Measurements from ENCODE around the gene LIMCH1. TPM values are rescaled to one million over a fixed set of nuclear protein-coding genes. Genes with fewer than 3 reads are reported as not detected.
"Not testable (repeated sequence)": the region's sequence is repeated elsewhere in the genome, so short reads cannot be mapped to it uniquely, and the experiment has no call there.

LIMCH1 gene
- total RNA-seq, 1 donor, result 9.0 TPM

- Histone ChIP-seq H3K36me3 (ENCODE audit: insufficient read depth, low read length) (no peaks in the 10 kb centered on the region), H3K4me3 (ENCODE audit: insufficient read depth, low read length) (no peak overlapping the region), H3K27me3 (ENCODE audit: insufficient read depth, low read length) (no peaks in the 10 kb centered on the region), H3K79me2 (ENCODE audit: insufficient read depth, low read length) (no peaks in the 10 kb centered on the region), H4K20me1 (ENCODE audit: insufficient read depth, low read length) (no peaks in the 10 kb centered on the region), H3K4me2 (ENCODE audit: insufficient read depth, low read length) (no peak overlapping the region), H2AFZ (ENCODE audit: low read length) (no peak overlapping the region), H3K9me3 (ENCODE audit: low read depth, low read length) (no peaks in the 10 kb centered on the region), H3K27ac (ENCODE audit: low read depth, low read length) (no peak overlapping the region), H3K4me1 (ENCODE audit: insufficient read depth, low read length) (no peaks in the 10 kb centered on the region)
- TF ChIP-seq CTCF (IDR thresholded peaks at IDR 0.05; ENCODE audit: extremely low read depth, low read depth, low read length), result no peak
- DNase-seq (ENCODE audit: insufficient read length, low spot score, missing footprints), result peak; percentile 29
Observed at GRCh38 chr4:41709844-41710481, 172.0 kb downstream of the LIMCH1 start.

DNA sequence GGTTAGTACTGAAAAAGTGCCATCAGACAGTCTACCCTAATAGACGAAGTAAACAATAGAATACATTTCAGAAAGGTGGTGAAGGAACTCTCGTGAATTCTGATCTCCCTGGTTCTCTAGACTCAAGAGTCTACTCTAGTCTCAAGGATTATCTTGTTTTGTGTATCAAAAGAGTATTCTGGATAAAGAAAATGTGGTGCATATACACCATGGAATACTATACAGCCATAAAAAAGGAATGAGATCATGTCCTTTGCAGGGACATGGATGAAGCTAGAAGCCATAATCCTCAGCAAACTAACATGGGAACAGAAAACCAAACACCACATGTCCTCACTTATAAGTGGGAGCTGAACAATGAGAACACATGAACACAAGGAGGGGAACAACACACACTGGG is 173.7 kb downstream of the LIMCH1 start:
- not testable (repeated sequence) for H3K9me3 ChIP-seq (ENCODE audit: low read depth, low read length); H3K4me1 ChIP-seq (ENCODE audit: insufficient read depth, low read length); H3K79me2 ChIP-seq (ENCODE audit: insufficient read depth, low read length); H4K20me1 ChIP-seq (ENCODE audit: insufficient read depth, low read length); H3K4me3 ChIP-seq (ENCODE audit: insufficient read depth, low read length); H3K4me2 ChIP-seq (ENCODE audit: insufficient read depth, low read length); DNase-seq (ENCODE audit: insufficient read length, low spot score, missing footprints); H3K27ac ChIP-seq (ENCODE audit: low read depth, low read length); H2AFZ ChIP-seq (ENCODE audit: low read length); H3K36me3 ChIP-seq (ENCODE audit: insufficient read depth, low read length); H3K27me3 ChIP-seq (ENCODE audit: insufficient read depth, low read length)

- Histone ChIP-seq H3K4me1 (ENCODE audit: insufficient read depth, low read length) (no peaks in the 10 kb centered on the region), H3K27me3 (ENCODE audit: insufficient read depth, low read length) (no peaks in the 10 kb centered on the region), H4K20me1 (ENCODE audit: insufficient read depth, low read length) (no peaks in the 10 kb centered on the region), H2AFZ (ENCODE audit: low read length) (no peak overlapping the region), H3K27ac (ENCODE audit: low read depth, low read length) (no peak overlapping the region), H3K79me2 (ENCODE audit: insufficient read depth, low read length) (no peaks in the 10 kb centered on the region), H3K9me3 (ENCODE audit: low read depth, low read length) (no peaks in the 10 kb centered on the region), H3K36me3 (ENCODE audit: insufficient read depth, low read length) (no peaks in the 10 kb centered on the region), H3K4me2 (ENCODE audit: insufficient read depth, low read length) (no peak overlapping the region), H3K4me3 (ENCODE audit: insufficient read depth, low read length) (no peak overlapping the region)
- TF ChIP-seq CTCF (IDR thresholded peaks at IDR 0.05; ENCODE audit: extremely low read depth, low read depth, low read length), result no peak
- no peak for DNase-seq (ENCODE audit: insufficient read length, low spot score, missing footprints)
Observed at GRCh38 chr4:41712425-41712824, 174.5 kb downstream of the LIMCH1 start.

DNA sequence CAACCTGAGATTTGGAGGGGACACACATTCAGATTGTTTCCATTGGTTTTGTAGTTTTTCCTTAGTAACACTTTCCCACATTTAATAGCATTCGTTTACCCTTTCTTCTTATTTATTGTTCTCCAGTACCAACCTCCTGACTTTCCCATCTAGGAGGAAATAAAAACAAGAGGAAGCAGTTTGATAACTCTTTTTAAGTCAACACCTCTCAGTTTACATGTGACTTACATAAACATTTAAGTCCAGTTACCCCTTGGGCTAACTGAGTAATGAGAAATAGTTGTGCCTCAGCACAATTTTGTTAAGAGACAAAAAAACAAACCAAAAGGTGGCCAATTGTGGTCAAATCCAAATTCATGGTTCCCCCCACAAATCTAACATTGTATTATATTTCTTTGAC is 175.8 kb downstream of the LIMCH1 start:
- no peaks in the 10 kb centered on the region for H3K27me3 ChIP-seq (ENCODE audit: insufficient read depth, low read length)
- no peak overlapping the region for H3K27ac ChIP-seq (ENCODE audit: low read depth, low read length)
- no peak overlapping the region for H3K4me2 ChIP-seq (ENCODE audit: insufficient read depth, low read length)
- no peaks in the 10 kb centered on the region for H3K9me3 ChIP-seq (ENCODE audit: low read depth, low read length)
- no peak for TF ChIP-seq CTCF (IDR thresholded peaks at IDR 0.05; ENCODE audit: extremely low read depth, low read depth, low read length)
- no peak overlapping the region for H2AFZ ChIP-seq (ENCODE audit: low read length)
- no peaks in the 10 kb centered on the region for H3K36me3 ChIP-seq (ENCODE audit: insufficient read depth, low read length)
- no peaks in the 10 kb centered on the region for H4K20me1 ChIP-seq (ENCODE audit: insufficient read depth, low read length)
- no peaks in the 10 kb centered on the region for H3K4me1 ChIP-seq (ENCODE audit: insufficient read depth, low read length)
- H3K4me3 ChIP-seq (ENCODE audit: insufficient read depth, low read length), result no peak overlapping the region
- DNase-seq (ENCODE audit: insufficient read length, low spot score, missing footprints), result no peak
- H3K79me2 ChIP-seq (ENCODE audit: insufficient read depth, low read length), result no peaks in the 10 kb centered on the region

Data from osteoblast (primary cell).